Measurements from ENCODE around the gene NEDD4L. TPM values are rescaled to one million over a fixed set of nuclear protein-coding genes. Genes with fewer than 3 reads are reported as not detected.

The NEDD4L gene
- total and polyA plus RNA-seq, 2 experiments from 2014 or later, result 36.2 to 72.3 TPM

GRCh38 chr18:58217052-58217451 lies 173.0 kb downstream of the NEDD4L start:
- Histone ChIP-seq H3K4me3 (0 out of 2 replicates have a peak overlapping the region, but pooled peaks have one; percentile 31), H3K4me1 (ENCODE audit: insufficient read depth) (peaks cover 55% of the 10 kb centered on the region), H3K9me2 (ENCODE audit: insufficient read depth) (no peaks in the 10 kb centered on the region), H3K4me2 (peak overlapping the region; percentile 71), H4K20me1 (replicated peaks; ENCODE audit: insufficient read depth) (no peaks in the 10 kb centered on the region), H3K27me3 (ENCODE audit: insufficient read depth) (no peaks in the 10 kb centered on the region), H3F3A (replicated peaks; ENCODE audit: low read depth) (no peaks in the 10 kb centered on the region), H3K27ac (ENCODE audit: low read depth) (no peak overlapping the region), H2AFZ (no peak overlapping the region), H3K79me2 (replicated peaks; ENCODE audit: insufficient read depth) (peaks cover 97% of the 10 kb centered on the region), H3K36me3 (ENCODE audit: insufficient read depth) (no peaks in the 10 kb centered on the region)
- ATAC-seq (no peak), DNase-seq (ENCODE audit: low spot score) (no peak)
- H3K27me3 Mint-ChIP-seq (ENCODE audit: insufficient read depth, low read depth, poor library complexity), result peaks cover 17% of the 10 kb centered on the region
- H3K27ac Mint-ChIP-seq, result peak overlapping the region; percentile 31
- TF ChIP-seq NANOG (IDR thresholded peaks at IDR 0.05; ENCODE audit: borderline replicate concordance), result no peak
- TF ChIP-seq ZNF114 (CRISPR knock-in tag; IDR thresholded peaks at IDR 0.05), result no peak
- no peak for TF ChIP-seq CREB1 (CRISPR knock-in tag; IDR thresholded peaks at IDR 0.05; ENCODE audit: low read depth)
- TF ChIP-seq ETS1 (IDR thresholded peaks at IDR 0.05), result no peak
- TF ChIP-seq ZNF331 (CRISPR knock-in tag; IDR thresholded peaks at IDR 0.05; ENCODE audit: low read depth), result no peak
- TF ChIP-seq EZH2phosphoT487 (IDR thresholded peaks at IDR 0.05; ENCODE audit: unreplicated experiment), result no peak
- TF ChIP-seq, protein P1, sequence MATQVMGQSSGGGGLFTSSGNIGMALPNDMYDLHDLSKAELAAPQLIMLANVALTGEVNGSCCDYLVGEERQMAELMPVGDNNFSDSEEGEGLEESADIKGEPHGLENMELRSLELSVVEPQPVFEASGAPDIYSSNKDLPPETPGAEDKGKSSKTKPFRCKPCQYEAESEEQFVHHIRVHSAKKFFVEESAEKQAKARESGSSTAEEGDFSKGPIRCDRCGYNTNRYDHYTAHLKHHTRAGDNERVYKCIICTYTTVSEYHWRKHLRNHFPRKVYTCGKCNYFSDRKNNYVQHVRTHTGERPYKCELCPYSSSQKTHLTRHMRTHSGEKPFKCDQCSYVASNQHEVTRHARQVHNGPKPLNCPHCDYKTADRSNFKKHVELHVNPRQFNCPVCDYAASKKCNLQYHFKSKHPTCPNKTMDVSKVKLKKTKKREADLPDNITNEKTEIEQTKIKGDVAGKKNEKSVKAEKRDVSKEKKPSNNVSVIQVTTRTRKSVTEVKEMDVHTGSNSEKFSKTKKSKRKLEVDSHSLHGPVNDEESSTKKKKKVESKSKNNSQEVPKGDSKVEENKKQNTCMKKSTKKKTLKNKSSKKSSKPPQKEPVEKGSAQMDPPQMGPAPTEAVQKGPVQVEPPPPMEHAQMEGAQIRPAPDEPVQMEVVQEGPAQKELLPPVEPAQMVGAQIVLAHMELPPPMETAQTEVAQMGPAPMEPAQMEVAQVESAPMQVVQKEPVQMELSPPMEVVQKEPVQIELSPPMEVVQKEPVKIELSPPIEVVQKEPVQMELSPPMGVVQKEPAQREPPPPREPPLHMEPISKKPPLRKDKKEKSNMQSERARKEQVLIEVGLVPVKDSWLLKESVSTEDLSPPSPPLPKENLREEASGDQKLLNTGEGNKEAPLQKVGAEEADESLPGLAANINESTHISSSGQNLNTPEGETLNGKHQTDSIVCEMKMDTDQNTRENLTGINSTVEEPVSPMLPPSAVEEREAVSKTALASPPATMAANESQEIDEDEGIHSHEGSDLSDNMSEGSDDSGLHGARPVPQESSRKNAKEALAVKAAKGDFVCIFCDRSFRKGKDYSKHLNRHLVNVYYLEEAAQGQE (IDR thresholded peaks at IDR 0.05; ENCODE audit: unreplicated experiment), result no peak
- no peak for TF ChIP-seq EZH2 (IDR thresholded peaks at IDR 0.05; ENCODE audit: low read depth, unreplicated experiment)
- no peak for TF ChIP-seq POLR2AphosphoS5 (IDR thresholded peaks at IDR 0.05; ENCODE audit: low read depth)
- H3K4me3 Mint-ChIP-seq, result peak overlapping the region; percentile 16; the same call in 1 of the 3 replicates
- H3K9me3 Mint-ChIP-seq, result no peaks in the 10 kb centered on the region; the same call in 2 of the 3 replicates
- H3K36me3 Mint-ChIP-seq (ENCODE audit: low read depth), result no peaks in the 10 kb centered on the region; the same call in 2 of the 3 replicates
- H3K4me1 Mint-ChIP-seq, result peaks cover 60% of the 10 kb centered on the region

- Mint-ChIP-seq H3K4me1 (peaks cover 71% of the 10 kb centered on the region), H3K27ac (no peak overlapping the region)
- no peak for TF ChIP-seq POLR2AphosphoS5 (IDR thresholded peaks at IDR 0.05; ENCODE audit: low read depth)
- no peak for TF ChIP-seq ZNF462 (CRISPR knock-in tag; IDR thresholded peaks at IDR 0.05)
- no peak for TF ChIP-seq NANOG (IDR thresholded peaks at IDR 0.05; ENCODE audit: borderline replicate concordance)
These were observed 174.1 kb downstream of the NEDD4L start for GRCh38 chr18:58218117-58218516.

More at GRCh38 chr18:58218117-58218516, 174.1 kb downstream of the NEDD4L start:
- Mint-ChIP-seq H3K27me3 (ENCODE audit: insufficient read depth, low read depth, poor library complexity) (peaks cover 17% of the 10 kb centered on the region), H3K36me3 (ENCODE audit: low read depth) (no peaks in the 10 kb centered on the region; the same call in 2 of the 3 replicates), H3K4me3 (no peak overlapping the region), H3K9me3 (no peaks in the 10 kb centered on the region; the same call in 2 of the 3 replicates)
- H2AFZ ChIP-seq, result no peak overlapping the region
- H3K4me1 ChIP-seq (ENCODE audit: insufficient read depth), result peaks cover 65% of the 10 kb centered on the region
- H3K4me3 ChIP-seq, result no peak overlapping the region
- peaks cover 97% of the 10 kb centered on the region for H3K79me2 ChIP-seq (replicated peaks; ENCODE audit: insufficient read depth)
- no peak overlapping the region for H3K4me2 ChIP-seq
- no peaks in the 10 kb centered on the region for H4K20me1 ChIP-seq (replicated peaks; ENCODE audit: insufficient read depth)
- DNase-seq (ENCODE audit: low spot score) (no peak), ATAC-seq (no peak)
- no peaks in the 10 kb centered on the region for H3K36me3 ChIP-seq (ENCODE audit: insufficient read depth)
- no peaks in the 10 kb centered on the region for H3K9me2 ChIP-seq (ENCODE audit: insufficient read depth)
- no peak overlapping the region for H3K27ac ChIP-seq (ENCODE audit: low read depth)
- H3K27me3 ChIP-seq (ENCODE audit: insufficient read depth), result no peaks in the 10 kb centered on the region
- no peaks in the 10 kb centered on the region for H3F3A ChIP-seq (replicated peaks; ENCODE audit: low read depth)
